DND-41 (cell line): Measurements from ENCODE around the gene CCDC91.

ENCODE experiments used
- ATAC-seq: fragments of 200-7000 bp; cut with Tn5 transposase; 3 replicates; pipeline ENCODE4 v1.9.1; 2021; ENCODE audit warnings: low read depth; ENCODE audit not compliant: insufficient read depth
- DNase-seq: peaks from one replicate; pipeline ENCODE4 v3.0.0-alpha.2; 2020
- H2AFZ ChIP-seq: 2 replicates; pipeline ENCODE4 v1.6.0; 2012; ENCODE audit warnings: low read depth, low read length
- H3K27ac ChIP-seq: 2 replicates; pipeline ENCODE4 v1.5.1; 2012; ENCODE audit warnings: low read length, inconsistent platforms
- H3K27me3 ChIP-seq: fragments of 200-600 bp; sonication (generic); 2 replicates; pipeline ENCODE4 v1.6.0; 2012; ENCODE audit warnings: low read length, mild to moderate bottlenecking, inconsistent platforms; ENCODE audit not compliant: insufficient read depth, poor library complexity
- H3K36me3 ChIP-seq: 2 replicates; pipeline ENCODE4 v1.5.1; 2012; ENCODE audit warnings: low read length, inconsistent platforms; ENCODE audit not compliant: insufficient read depth
- H3K4me1 ChIP-seq: 2 replicates; pipeline ENCODE4 v1.5.1; 2012; ENCODE audit warnings: mild to moderate bottlenecking, low read length; ENCODE audit not compliant: insufficient read depth
- H3K4me2 ChIP-seq: 2 replicates; pipeline ENCODE4 v1.6.0; 2012; ENCODE audit warnings: mild to moderate bottlenecking, moderate library complexity, low read length, inconsistent platforms; ENCODE audit not compliant: insufficient read depth
- H3K4me3 ChIP-seq, 2 experiments: fragments of 200-600 bp in 1 of 2; shearing (Covaris generic) in 1 of 2; 2 replicates each; pipeline ENCODE4 v1.5.1; 2012 to 2016; ENCODE audit warnings: inconsistent platforms in 2 of 2, low read length in 2 of 2, mild to moderate bottlenecking in 2 of 2, low read depth in 1 of 2, moderate library complexity in 1 of 2
- H3K79me2 ChIP-seq: 2 replicates; pipeline ENCODE4 v1.6.0; 2012; ENCODE audit warnings: low read length, inconsistent platforms; ENCODE audit not compliant: insufficient read depth
- H3K9ac ChIP-seq: 2 replicates; pipeline ENCODE4 v1.6.0; 2012; ENCODE audit warnings: low read depth, mild to moderate bottlenecking, inconsistent platforms, low read length, moderate library complexity
- H3K9me3 ChIP-seq: 2 replicates; pipeline ENCODE4 v1.5.1; 2012; ENCODE audit warnings: low read length, moderate library complexity, mild to moderate bottlenecking, inconsistent platforms; ENCODE audit not compliant: insufficient read depth, severe bottlenecking
- H4K20me1 ChIP-seq: 2 replicates; pipeline ENCODE4 v1.6.0; 2012; ENCODE audit warnings: low read length; ENCODE audit not compliant: insufficient read depth
- CTCF ChIP-seq: IDR thresholded peaks from 2 replicates; pipeline ENCODE4 v1.5.1; 2012; ENCODE audit warnings: borderline replicate concordance, low read length, moderate library complexity, mild to moderate bottlenecking; ENCODE audit not compliant: poor library complexity, severe bottlenecking; ENCODE audit errors: extremely low read depth
- EZH2 ChIP-seq: IDR thresholded peaks from 3 replicates; pipeline ENCODE4 v1.6.1; 2012; ENCODE audit warnings: borderline replicate concordance, low read depth, mild to moderate bottlenecking, moderate library complexity, low read length, inconsistent platforms; ENCODE audit not compliant: severe bottlenecking

Gene CCDC91

GRCh38 chr12:28409892-28410291, 219.6 kb downstream of the CCDC91 start:
- no peak overlapping the region for H3K4me2 ChIP-seq
- peaks cover 22% of the 10 kb centered on the region for H3K36me3 ChIP-seq
- H3K27ac ChIP-seq: no peak overlapping the region
- H3K79me2 ChIP-seq: no peaks in the 10 kb centered on the region
- H3K9ac ChIP-seq: no peak overlapping the region
- no peak overlapping the region for H3K4me3 ChIP-seq
- H3K4me1 ChIP-seq: no peaks in the 10 kb centered on the region
- H3K9me3 ChIP-seq: no peaks in the 10 kb centered on the region
- DNase-seq (no peak), ATAC-seq (no peak)
- no peaks in the 10 kb centered on the region for H3K27me3 ChIP-seq
- H4K20me1 ChIP-seq: no peaks in the 10 kb centered on the region
- TF ChIP-seq CTCF (no peak), EZH2 (no peak)
- H2AFZ ChIP-seq: no peak overlapping the region

- no peak for DNase-seq
- no peaks in the 10 kb centered on the region for H3K9me3 ChIP-seq
- H3K27me3 ChIP-seq: no peaks in the 10 kb centered on the region
- H3K79me2 ChIP-seq: no peaks in the 10 kb centered on the region
- no peak overlapping the region for H3K27ac ChIP-seq
- no peaks in the 10 kb centered on the region for H4K20me1 ChIP-seq
- no peak for TF ChIP-seq EZH2
- TF ChIP-seq CTCF: no peak
- H3K36me3 ChIP-seq: peaks cover 14% of the 10 kb centered on the region
- H3K4me3 ChIP-seq: no peak overlapping the region
- no peak for ATAC-seq
- no peak overlapping the region for H3K9ac ChIP-seq
- no peaks in the 10 kb centered on the region for H3K4me1 ChIP-seq
- H3K4me2 ChIP-seq: no peak overlapping the region
- no peak overlapping the region for H2AFZ ChIP-seq
Observed at GRCh38 chr12:28413460-28414109, 223.3 kb downstream of the CCDC91 start.

- DNase-seq: no peak
- Histone ChIP-seq H3K4me3 (no peak overlapping the region), H4K20me1 (no peaks in the 10 kb centered on the region), H3K9me3 (no peaks in the 10 kb centered on the region), H3K9ac (no peak overlapping the region), H3K27me3 (no peaks in the 10 kb centered on the region), H3K4me2 (no peak overlapping the region), H2AFZ (no peak overlapping the region), H3K4me1 (no peaks in the 10 kb centered on the region), H3K27ac (no peak overlapping the region), H3K36me3 (peaks cover 14% of the 10 kb centered on the region), H3K79me2 (no peaks in the 10 kb centered on the region)
- no peak for ATAC-seq
- no peak for TF ChIP-seq EZH2
- TF ChIP-seq CTCF: no peak
Observed at GRCh38 chr12:28415755-28416154, 225.5 kb downstream of the CCDC91 start.

- Histone ChIP-seq H3K27me3 (no peaks in the 10 kb centered on the region), H3K79me2 (no peaks in the 10 kb centered on the region), H3K27ac (no peak overlapping the region), H2AFZ (no peak overlapping the region), H3K4me1 (no peaks in the 10 kb centered on the region), H3K4me2 (no peak overlapping the region), H4K20me1 (no peaks in the 10 kb centered on the region), H3K4me3 (no peak overlapping the region), H3K9ac (no peak overlapping the region), H3K36me3 (no peaks in the 10 kb centered on the region), H3K9me3 (no peaks in the 10 kb centered on the region)
- DNase-seq (no peak), ATAC-seq (no peak)
- TF ChIP-seq CTCF: no peak
- TF ChIP-seq EZH2: no peak
Observed at GRCh38 chr12:28421374-28421773, 231.1 kb downstream of the CCDC91 start.
